Stimulated activated CD8-positive, alpha-beta memory T cell treated with anti-CD3 and anti-CD28 coated beads, Interleukin-2, amount 100 ng/mL, for 1 hour (primary cell): ENCODE data around the gene MRPL21.
"Not testable (repeated sequence)": the region's sequence is repeated elsewhere in the genome, so short reads cannot be mapped to it uniquely, and the experiment has no call there.

Source experiments
- DNase-seq, 2 donors: peaks; one replicate each; pipeline ENCODE4 v3.0.0-alpha.2; 2020; ENCODE audit warnings: low read depth in 2 of 2

The MRPL21 gene

DNA sequence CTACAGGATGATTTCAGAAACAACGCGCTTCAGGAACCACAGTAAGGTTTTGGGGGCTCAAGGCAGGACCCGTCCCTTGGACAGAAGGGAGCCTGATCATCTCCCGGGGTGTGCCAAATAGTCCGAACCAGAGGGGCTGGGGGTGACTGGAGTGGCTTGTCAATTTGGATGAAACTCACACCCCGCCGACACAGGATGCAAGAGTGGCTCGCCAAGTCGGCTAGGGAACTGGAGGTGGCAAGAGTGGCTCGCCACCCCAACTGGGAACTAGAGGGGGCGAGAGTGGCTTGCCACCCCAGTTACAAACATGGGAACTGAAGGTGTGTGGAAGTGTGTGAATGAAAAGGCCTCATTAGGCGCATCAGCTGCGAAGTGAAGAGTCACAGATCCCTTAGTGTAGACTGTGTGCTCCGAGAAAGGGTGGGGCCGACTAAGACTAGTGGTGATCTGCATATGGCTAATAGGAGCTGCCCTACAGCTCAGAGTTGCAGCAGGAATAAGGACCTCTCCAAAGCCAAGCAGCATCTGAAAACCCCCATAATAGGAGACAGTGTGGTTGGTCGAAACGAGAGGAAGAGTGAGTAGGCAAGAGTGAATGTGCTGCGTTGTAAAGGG is 35.3 kb downstream of the MRPL21 start:
- DNase-seq: no peak

DNA sequence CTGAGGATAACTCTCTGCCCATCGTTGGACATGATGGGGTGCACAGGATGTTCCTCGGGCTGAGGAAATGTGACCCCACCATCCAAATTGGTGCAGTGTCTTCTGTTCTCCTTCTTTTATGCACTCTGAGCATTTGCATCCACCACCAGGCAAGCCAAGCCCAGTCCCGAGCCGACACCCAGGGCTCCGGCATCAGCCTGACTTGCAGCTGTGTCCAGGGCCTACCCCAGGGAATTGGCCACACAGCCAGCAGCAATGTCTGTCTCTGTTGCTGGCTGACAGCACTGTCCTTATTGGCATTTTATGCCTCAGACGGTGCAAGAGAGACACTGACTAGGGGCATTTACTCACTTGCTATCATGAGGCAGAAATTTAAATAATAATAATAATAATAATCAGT is 36.6 kb downstream of the MRPL21 start:
- DNase-seq: no peak

DNA sequence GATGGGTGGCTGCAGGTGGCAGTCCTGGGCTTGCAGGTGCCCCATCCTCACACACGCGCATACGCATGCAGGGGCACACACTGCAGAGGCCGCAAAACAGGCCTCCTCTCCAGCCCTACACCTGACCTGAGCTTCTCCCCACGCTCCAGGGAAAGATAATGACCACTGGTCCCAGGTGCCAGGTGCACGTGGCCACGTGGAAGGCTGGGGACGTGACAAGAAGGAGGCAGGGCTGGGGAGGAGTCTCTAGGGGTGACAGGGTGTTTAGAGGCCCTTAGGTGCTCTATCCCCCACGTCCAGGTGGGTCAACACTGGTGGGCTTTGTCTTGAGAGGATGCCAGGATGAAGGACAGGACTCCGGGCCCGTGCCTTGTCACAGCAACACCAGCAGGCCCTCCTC is 38.4 kb downstream of the MRPL21 start:
- no peak for DNase-seq

DNA sequence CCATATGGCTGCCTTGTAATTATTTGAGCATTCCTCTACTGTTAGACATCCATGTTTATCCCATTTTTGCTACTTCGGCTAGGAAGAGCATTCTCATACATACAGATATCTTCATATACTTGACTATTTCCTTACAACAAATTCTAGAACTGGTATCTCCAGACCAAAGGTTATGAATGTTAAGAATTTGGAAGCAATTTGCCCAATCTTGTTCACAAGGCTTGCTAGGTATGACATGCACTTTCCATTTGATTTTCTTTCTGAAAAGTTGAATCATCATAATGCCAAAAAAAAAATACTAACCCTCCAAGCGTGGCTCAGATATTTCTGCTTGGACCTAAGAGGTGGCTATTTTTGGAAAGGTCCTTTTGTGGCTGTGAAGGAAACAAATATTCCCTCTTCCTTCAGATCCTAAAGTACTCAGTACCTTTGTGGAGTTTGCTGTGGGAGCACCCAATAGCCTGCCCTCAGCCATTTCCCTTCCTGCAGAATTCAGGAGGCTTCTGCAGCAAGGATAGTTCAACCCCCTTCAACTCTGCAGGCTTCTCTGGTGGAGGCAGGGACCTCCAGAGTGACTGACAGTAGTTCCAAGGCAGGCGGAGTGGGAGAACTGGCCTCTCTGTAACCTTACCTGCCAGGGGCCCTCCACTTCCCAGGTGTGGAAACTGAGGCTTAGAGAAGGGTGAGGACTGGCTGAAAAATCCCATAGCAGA is 39.9 kb downstream of the MRPL21 start:
- no peak for DNase-seq

DNA sequence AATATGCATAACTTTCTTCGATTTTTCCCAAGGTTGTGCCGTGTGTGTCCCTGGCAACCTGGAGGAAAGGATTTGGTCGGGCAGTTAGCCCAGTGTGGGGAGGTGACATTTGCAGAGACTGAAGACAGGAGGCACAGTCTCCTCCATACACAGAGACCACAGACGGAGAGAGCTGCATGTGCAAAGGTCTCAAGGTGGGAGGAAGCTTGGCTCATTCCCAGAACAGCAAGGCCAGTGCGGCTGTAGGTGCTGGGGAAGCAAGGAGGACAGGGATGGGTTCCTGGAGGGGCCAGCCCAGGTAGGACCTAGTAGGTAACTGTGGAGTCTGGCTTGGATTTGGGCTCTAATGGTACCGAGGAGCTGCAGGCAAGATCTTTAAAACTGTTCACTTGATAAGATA is 41.2 kb downstream of the MRPL21 start:
- no peak for DNase-seq

DNA sequence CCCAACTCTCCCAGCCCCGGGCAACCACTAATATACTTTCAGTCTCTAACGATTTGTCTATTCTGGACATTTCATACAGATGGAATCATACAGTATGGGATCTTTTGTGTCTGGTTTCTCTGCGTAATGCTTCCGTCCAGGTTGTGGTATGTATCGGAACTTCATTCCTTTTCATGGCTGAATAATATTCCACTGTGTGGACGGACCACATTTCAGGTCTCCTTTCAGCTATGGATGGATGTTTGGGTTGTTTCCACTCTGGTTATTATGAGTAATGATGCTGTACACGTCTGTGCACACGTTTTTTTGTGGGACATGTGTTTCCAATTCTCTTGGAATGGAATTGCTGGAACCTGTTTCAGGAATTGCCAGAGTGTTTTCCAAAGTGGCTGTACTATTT is 44.5 kb downstream of the MRPL21 start:
- DNase-seq: no peak

DNA sequence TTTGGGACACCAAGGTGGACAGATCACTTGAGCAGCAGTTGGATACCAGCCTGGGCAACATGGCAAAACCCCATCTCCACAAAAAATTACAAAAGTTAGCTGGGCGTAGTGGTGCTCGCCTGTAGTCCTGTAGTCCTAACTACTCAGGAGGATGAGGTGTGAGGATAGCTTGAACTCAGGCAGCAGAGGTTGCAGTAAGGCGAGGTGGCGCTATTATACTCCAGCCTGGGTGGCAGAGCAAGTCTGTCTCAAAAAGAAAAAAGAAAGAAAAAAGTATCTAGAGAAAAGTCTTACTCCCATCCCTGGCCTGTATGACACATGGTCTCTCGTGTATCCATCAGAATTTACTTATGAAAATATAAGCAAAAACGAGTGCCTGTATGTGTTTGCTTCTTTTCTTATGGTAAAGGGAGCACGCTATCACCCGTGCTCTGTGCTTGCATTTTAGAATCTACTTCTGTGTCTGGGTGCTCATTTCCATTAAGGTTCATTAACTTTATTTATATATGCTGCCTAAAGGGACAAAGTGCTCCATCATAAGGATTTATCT is 46.5 kb downstream of the MRPL21 start:
- DNase-seq: no peak

DNA sequence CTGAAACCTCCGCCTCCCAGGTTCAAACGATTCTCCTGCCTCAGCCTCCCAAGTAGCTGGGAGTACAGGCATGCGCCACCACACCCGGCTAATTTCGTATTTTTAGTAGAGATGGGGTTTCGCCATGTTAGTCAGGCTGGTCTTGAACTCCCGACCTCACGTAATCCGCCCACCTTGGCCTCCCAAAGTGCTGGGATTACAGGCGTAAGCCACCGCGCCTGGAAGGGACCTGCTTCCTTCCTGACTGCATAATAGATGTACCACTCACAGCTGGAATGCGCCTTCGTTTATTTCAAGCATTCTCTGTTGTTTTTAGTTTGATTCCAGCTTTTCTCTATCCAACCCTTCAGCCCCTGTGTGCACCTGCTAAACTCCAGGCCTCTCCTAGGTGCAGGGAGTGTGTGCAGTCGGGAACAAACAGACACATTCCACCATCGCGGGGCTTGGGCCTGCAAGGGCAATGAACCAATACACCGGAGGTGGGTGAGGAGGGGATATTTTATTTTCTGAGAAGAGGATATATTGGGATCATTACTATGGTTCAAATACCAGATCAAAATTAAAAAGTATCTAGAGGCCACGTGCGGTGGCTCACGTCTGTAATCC is 47.1 kb downstream of the MRPL21 start:
- not testable (repeated sequence) for DNase-seq

DNA sequence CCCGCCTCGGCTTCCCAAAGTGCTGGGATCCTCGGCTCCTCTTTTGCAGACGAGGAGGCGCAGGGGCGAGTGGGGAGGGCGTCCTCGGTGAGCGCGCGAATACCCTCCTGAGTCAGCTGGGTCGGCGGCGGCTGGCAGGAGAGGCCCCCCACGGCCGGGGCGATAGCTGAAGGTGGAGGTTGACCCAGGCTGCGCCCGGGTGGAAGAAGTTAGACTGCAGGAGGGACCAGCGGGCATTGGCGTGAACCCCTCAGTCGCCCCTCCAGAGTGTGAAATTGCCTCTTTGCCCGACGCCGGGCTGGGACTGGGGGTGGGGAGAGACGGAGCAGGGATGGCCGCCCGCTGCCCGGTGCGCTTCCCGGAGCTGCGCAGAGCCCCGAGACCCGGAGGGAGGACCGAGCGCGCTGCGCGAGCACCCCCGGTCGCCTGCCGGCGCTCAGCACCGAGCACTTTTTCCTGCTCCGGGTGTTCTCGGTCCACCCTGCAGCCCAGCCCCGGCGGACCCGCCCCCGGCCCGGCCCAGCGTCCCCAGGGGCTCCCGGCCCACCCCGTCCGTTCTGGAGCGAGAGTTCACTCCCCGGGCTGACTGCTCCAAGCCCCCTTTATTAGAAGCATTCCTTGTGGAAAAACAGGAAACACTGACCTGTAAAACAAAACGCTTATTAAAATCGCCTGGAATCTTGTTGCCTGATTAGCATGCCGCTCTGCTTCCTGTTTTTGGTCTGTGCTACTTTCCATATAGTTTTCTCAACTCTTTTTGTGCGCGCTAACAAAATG is 48.2 kb downstream of the MRPL21 start:
- DNase-seq: no peak

DNA sequence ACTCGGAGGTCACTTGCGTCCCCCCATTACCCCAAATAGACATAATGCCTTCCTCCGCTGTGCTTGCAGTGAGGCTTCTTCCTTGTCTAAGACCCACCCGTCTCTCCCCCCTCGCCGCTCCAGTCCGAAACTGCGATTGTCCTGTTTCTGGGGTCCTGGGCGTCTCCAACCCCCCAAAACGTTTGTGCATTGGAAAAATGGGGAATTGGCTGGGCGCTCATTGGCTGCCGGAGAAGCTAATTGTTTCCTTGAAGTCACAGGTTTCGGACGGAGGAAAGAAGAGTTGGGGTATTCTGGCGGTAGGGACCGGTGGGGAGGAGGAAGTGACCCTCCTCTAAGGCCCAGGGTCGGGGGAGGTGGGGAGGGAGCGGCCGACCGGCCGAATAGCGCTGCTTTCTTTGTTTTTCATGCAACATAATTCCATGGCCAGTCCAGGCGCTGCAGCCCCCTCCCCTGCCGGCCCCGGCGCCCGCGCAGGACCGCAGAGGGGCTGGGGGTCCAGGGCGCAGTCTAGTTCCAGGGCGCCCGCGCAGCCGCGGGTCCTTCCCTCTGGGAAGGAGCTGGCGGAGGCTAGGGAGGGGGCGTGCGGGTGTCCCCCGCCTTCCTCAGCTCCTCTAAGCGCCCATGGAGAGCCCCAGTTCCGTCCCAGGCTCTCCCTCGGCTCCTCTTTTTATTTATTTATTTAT is 49.2 kb downstream of the MRPL21 start:
- no peak for DNase-seq

DNA sequence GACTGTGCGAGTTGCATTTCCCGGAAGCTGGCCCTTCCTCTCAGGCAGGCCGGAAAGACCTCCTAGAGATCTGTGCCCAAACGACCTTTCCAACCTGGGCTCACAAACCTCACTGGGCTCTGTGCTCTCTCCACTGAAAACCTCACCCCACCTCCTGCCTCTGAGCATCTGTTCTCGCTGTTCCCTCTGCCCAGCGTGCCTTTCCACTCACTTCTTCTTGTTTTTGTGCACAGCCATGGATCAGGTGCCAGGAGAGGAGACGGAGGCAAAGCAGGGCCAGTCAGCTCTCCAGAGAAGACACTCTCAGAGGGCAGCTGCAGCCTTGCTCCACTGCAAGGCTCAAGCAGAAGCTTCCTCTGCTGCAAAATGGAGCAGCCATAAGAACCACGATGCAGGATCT is 51.0 kb downstream of the MRPL21 start:
- DNase-seq: no peak

DNA sequence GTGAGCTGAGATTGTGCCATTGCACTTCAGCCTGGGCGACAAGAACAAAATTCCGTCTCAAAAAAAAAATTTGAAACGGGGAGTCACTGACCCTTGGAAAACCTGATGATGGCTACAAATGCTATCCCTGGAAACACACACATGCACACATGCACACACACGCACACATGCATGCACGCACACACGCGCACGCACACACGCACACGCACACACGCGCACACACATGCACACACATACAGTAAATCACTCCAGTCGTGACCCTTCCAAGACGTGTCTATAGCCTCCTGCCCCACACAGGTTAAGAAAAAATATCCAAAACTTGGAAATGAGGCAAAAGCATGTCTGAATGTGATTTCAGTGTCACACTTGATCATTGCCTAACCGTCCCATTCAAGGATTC is 55.2 kb downstream of the MRPL21 start:
- DNase-seq: no peak

DNA sequence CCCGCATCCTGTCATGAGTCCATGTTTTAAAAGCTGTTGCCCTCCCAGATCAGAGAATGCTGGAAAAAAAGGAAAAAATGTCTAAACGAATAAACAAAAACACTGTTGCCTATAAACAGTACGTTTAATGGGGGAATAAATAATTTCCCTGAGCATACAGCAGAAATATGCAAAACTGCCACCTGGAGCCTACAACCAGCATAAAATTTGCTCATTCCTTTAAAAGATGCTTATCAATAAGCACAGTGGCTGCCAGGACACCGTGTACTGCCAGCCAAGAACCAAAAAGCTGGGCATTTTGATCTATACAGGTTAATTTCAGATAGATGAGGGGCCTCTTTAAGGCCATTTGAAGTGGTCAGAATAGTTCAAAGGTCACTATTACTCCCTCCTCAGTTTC is 56.2 kb downstream of the MRPL21 start:
- DNase-seq: no peak

DNA sequence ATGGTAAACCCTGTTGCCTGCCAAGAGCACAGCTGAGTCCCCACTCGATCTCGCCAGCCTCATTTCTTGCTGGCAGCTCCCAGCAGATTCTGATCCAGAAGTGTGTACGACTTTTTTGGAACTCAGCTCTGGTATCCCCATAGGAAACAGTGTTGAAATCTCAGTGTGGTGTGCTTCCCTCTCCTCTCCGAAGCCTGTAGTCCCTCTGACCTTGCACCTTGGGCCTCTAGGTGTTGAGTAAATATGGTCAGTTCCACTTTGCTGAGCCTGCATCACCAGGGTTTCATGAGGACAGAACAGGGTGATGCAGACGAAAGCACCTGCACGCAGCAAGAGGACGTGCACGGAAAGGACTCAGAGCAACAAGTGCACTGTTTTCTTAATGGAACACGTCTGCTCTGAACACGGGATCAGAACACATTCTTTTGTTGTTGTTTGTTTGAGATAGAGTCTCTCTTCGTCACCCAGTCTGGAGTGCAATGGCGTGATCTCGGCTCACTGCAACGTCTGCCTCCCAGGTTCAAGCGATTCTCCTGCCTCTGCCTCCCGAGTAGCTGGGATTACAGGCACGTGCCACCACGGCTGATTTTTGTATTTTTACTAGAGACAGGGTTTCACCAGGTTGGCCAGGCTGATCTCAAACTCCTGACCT is 58.2 kb downstream of the MRPL21 start:
- no peak for DNase-seq

DNA sequence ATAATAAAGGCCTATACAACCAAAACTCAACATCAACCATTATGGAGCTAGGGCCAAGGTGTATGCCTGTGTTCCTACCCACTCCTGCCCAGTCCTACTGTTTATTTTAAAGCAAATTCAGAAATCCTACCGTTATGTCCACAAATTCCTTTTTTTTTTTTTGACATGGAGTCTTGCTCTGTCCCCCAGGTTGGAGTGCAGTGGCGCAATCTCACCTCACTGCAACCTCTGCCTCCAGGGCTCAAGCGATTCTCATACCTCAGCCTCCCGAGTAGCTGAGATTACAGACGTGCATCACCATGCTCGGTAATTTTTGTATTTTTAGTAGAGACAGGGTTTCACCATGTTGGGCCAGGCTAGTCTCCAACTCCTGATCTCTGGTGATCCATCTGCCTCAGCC is 58.8 kb downstream of the MRPL21 start:
- DNase-seq: no peak

DNA sequence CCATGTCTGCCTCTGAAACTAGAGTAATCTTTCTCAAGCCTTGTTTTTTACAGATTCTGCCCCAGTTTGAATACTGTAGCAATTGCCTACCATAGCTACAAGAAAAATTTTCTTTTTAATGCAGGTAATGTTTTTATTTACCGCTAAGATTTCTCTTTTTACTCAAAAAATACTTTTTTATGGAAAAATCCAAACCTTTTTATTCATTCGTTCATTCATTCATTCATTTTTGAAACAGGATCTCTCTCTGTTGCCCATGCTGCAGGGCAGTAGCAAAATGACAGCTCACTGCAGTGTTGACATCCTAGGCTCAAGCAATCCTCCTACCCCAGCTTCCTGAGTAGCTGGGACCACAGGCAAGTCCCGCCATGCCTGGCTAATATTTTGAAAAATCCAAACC is 59.3 kb downstream of the MRPL21 start:
- DNase-seq: no peak

DNA sequence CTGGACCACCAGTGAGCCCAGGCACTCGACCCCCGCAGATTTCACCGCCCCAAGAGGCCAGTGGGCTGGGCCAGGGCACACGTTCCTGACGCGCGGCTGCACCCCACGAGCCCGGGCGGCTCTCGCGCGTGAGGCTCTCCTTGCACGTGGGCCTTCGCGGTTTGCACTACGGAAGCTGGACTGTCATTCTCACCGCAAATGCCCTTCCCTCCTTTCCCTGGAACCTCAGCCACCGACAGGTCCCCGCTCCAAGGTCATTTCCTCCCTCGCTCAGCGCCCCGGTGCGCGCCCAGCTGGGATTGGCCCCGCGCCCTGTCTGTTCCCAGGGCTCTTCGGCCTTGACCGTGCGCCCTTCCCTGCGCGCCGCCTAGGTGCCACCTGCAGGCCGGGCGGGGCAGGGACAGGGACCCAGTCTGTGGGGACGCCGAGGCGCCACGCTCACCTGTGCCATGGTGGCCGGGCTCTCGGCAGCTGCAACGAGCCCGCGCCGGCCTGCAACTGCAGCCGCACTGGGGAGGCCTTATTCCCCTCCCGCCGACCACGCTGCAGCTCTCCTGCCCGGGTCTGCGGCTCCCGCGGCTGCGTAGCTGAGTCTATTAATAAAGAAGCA is 59.8 kb downstream of the MRPL21 start:
- DNase-seq: peak; percentile 52 to 57

DNA sequence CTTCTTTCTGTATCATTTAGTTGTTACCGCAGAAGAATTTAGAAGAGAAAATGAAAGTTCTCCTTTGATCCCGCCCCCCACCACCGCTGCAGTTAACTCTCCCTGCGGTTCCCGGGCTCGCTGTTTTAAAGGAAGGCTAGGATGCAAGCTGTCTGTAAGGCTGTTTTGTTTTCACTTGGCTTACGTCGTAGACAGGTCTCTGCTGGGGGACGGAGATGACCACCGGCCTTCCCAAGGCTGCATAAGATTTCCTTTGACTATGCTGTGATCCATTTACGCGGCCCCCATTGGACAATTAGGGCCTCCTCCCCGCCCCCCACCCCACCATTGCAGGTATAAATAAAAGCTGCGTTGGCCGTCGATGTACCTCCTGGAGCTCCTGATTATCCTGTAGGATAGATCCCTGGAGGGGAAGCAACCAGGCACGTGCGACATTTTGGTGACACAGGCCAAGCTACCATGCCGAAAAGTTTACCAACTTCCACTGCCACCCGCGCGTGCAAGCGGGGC is 60.5 kb downstream of the MRPL21 start:
- no peak for DNase-seq

DNA sequence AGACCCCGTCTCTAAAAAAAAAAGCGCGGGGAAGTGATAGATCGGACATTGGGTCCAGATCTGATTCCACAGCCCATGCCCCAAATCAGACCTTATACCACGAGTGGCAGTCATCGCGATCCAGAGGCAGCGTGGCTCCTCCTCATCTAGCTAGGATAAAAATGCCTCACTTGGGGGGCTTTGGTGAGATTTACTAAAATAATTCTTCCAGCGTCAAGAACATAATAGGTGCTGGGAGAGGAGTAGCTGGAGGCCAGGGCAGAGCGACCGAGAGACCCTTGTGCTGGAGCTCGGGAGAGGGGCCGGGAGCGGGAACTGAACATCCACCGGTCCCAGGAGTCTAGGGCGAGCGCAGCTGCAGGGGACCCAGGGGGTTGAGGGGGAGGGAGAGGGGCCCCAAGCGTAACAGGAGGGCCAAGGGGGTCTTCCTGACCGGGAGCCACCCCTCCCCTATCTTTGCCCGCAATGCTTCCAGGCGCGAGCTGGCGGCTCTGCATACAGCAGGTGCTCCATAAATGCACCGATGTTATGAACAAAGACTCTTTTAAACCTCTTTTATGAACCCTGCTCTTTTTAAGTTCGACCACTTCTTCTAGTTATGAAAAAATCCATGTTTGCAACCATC is 61.1 kb downstream of the MRPL21 start:
- DNase-seq: no peak
